Keratinocyte (primary cell): ENCODE data around the gene ESRRB. TPM values are rescaled to one million over a fixed set of nuclear protein-coding genes. Genes with fewer than 3 reads are reported as not detected.

Source experiments
- DNase-seq: peaks from one replicate; pipeline ENCODE4 v3.0.0-alpha.2; 2011; ENCODE audit warnings: low read depth, missing footprints, low spot score
- FAIRE-seq: peaks from 2 replicates; lab custom pipeline; 2011; peaks lifted over from hg19 to GRCh38; lab: Jason Lieb, UNC
- H2AFZ ChIP-seq: 2 replicates; pipeline ENCODE4 v1.6.0; 2012; ENCODE audit warnings: low read length, control low read depth, inconsistent platforms; ENCODE audit not compliant: control insufficient read depth
- H3K27ac ChIP-seq: 2 replicates; pipeline ENCODE4 v1.5.1; 2011; ENCODE audit warnings: low read length; ENCODE audit not compliant: control insufficient read depth, insufficient read depth
- H3K27me3 ChIP-seq: 3 replicates; pipeline ENCODE4 v1.6.0; 2011; ENCODE audit warnings: low read length; ENCODE audit not compliant: control insufficient read depth, insufficient read depth; ENCODE audit errors: extremely low read depth
- H3K36me3 ChIP-seq, 2 experiments: 2 replicates in 1 of 2; 3 replicates in 1 of 2; pipeline ENCODE4 v1.5.1; 2011; ENCODE audit warnings: low read length in 2 of 2, mild to moderate bottlenecking in 1 of 2; ENCODE audit not compliant: control insufficient read depth in 2 of 2, insufficient read depth in 2 of 2; ENCODE audit errors: extremely low read depth in 1 of 2
- H3K4me1 ChIP-seq: 3 replicates; pipeline ENCODE4 v1.5.1; 2011; ENCODE audit warnings: low read length; ENCODE audit not compliant: control insufficient read depth, insufficient read depth; ENCODE audit errors: extremely low read depth
- H3K4me2 ChIP-seq: 3 replicates; pipeline ENCODE4 v1.6.0; 2011; ENCODE audit warnings: low read depth, low read length; ENCODE audit not compliant: control insufficient read depth, insufficient read depth; ENCODE audit errors: extremely low read depth
- H3K4me3 ChIP-seq, 3 experiments: fragments of 200-600 bp in 1 of 3; sonication (generic) in 1 of 3; 2 replicates in 2 of 3; 3 replicates in 1 of 3; pipeline ENCODE4 v1.5.1; 2011 to 2016; ENCODE audit warnings: low read length in 3 of 3, mild to moderate bottlenecking in 3 of 3, control low read depth in 2 of 3, inconsistent platforms in 1 of 3, low read depth in 1 of 3, mixed read lengths in 1 of 3, mixed run types in 1 of 3, moderate library complexity in 1 of 3; ENCODE audit not compliant: control insufficient read depth in 2 of 3, insufficient read depth in 2 of 3; ENCODE audit errors: extremely low read depth in 1 of 3
- H3K79me2 ChIP-seq: 2 replicates; pipeline ENCODE4 v1.6.0; 2012; ENCODE audit warnings: low read length; ENCODE audit not compliant: control insufficient read depth, insufficient read depth
- H3K9ac ChIP-seq: 3 replicates; pipeline ENCODE4 v1.6.0; 2011; ENCODE audit warnings: low read length; ENCODE audit not compliant: control insufficient read depth, insufficient read depth; ENCODE audit errors: extremely low read depth
- H3K9me1 ChIP-seq: 3 replicates; pipeline ENCODE4 v1.6.0; 2011; ENCODE audit warnings: low read length; ENCODE audit not compliant: control insufficient read depth, insufficient read depth; ENCODE audit errors: extremely low read depth
- H3K9me3 ChIP-seq: 2 replicates; pipeline ENCODE4 v1.5.1; 2012; ENCODE audit warnings: low read depth, low read length; ENCODE audit not compliant: control insufficient read depth
- H4K20me1 ChIP-seq: 3 replicates; pipeline ENCODE4 v1.6.0; 2011; ENCODE audit warnings: low read length; ENCODE audit not compliant: control insufficient read depth, insufficient read depth; ENCODE audit errors: extremely low read depth
- CTCF ChIP-seq, 3 experiments: IDR thresholded peaks in 1 of 3; conservative IDR thresholded peaks in 1 of 3; optimal IDR thresholded peaks in 1 of 3; 2 replicates in 2 of 3; 3 replicates in 1 of 3; pipeline versions ENCODE3 to v1.5.1; 2011; ENCODE audit warnings: low read length in 3 of 3, mild to moderate bottlenecking in 3 of 3, moderate library complexity in 2 of 3, control low read depth in 1 of 3, inconsistent platforms in 1 of 3; ENCODE audit not compliant: insufficient read depth in 2 of 3; ENCODE audit errors: extremely low read depth in 1 of 3
- EZH2 ChIP-seq: IDR thresholded peaks from one replicate; pipeline ENCODE4 v1.6.1; 2012; ENCODE audit warnings: inconsistent platforms, mild to moderate bottlenecking, low read length, moderate library complexity
- dilution Hi-C: fragments of 300-500 bp; cut with MboI; formaldehyde crosslinking; loops from one replicate; pipeline ENCODE4 v1.7.0; 2020; ENCODE audit warnings: low sequenced_read_pairs; ENCODE audit not compliant: extremely low pct_ligation_motif_present
- polyA plus RNA-seq, 5 experiments: library from polyadenylated mRNA; depleted of rRNA in 3 of 5; stranded (reverse) in 3 of 5; stranded (forward) in 1 of 5; unstranded in 1 of 5; fragments of >200 nt; gene quantifications; 1 replicate in 1 of 5; 2 replicates in 3 of 5; 3 replicates in 1 of 5; pipeline versions ENCODE4 v1.2.1 to v1.2.3, GENCODE V29; 2011 to 2012; ENCODE audit warnings: missing spikeins in 2 of 5, low read depth in 1 of 5, low replicate concordance in 1 of 5

ESRRB gene
- polyA plus RNA-seq, 1 donor (not counting 4 experiments of a cell fraction or from before 2014, with no cell fraction given) = 0.01 TPM

DNA sequence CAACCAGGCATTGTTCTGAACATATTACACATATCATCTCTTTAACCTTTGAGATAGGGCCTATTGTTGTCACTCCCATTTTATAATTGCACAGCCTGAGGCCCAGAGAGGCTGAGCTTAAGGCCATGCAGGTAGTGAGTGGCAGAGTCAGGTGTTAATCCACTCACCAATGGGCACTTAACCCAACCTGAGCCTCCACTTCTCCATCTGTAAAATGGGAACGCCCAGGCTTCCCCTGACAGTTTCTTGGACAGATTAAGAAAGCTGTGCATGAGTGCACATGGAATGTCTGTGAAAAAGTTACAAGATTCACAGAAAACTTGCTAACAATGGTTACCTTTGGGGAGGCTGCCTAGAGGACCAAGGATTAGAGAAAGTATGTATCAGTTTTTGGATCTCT, 32.9 kb downstream of the ESRRB start:
- FAIRE-seq = no peak
- H3K4me2 ChIP-seq = no peak overlapping the region
- TF ChIP-seq EZH2 = no peak
- no peak for TF ChIP-seq CTCF (optimal IDR thresholded peaks at IDR 0.05 in 1 of 3, IDR thresholded peaks at IDR 0.05 in 1 of 3, conservative IDR thresholded peaks at IDR 0.05 in 1 of 3; ENCODE audit: extremely low read depth in 1 of 3, insufficient read depth in 2 of 3, low read length in 3 of 3)
- no peaks in the 10 kb centered on the region for H3K9me3 ChIP-seq
- no peak for DNase-seq
- no peak overlapping the region for H2AFZ ChIP-seq
- H3K4me3 ChIP-seq = no peak overlapping the region
- no peaks in the 10 kb centered on the region for H3K79me2 ChIP-seq
- H3K9ac ChIP-seq = no peak overlapping the region
- H3K36me3 ChIP-seq = no peaks in the 10 kb centered on the region
- dilution Hi-C loops = no loop called here
- no peak overlapping the region for H3K27ac ChIP-seq
- H3K4me1 ChIP-seq = no peaks in the 10 kb centered on the region
- peaks cover 17% of the 10 kb centered on the region for H3K27me3 ChIP-seq
- no peaks in the 10 kb centered on the region for H4K20me1 ChIP-seq
- H3K9me1 ChIP-seq = no peaks in the 10 kb centered on the region

- H3K4me2 ChIP-seq = no peak overlapping the region
- no peak overlapping the region for H3K27ac ChIP-seq
- no peaks in the 10 kb centered on the region for H3K9me3 ChIP-seq
- H3K79me2 ChIP-seq = no peaks in the 10 kb centered on the region
- TF ChIP-seq CTCF (optimal IDR thresholded peaks at IDR 0.05 in 1 of 3, IDR thresholded peaks at IDR 0.05 in 1 of 3, conservative IDR thresholded peaks at IDR 0.05 in 1 of 3; ENCODE audit: extremely low read depth in 1 of 3, insufficient read depth in 2 of 3, low read length in 3 of 3) = no peak
- TF ChIP-seq EZH2 = no peak
- H3K9me1 ChIP-seq = no peaks in the 10 kb centered on the region
- no peak overlapping the region for H3K4me3 ChIP-seq
- H3K9ac ChIP-seq = no peak overlapping the region
- dilution Hi-C loops = no loop called here
- FAIRE-seq (no peak), DNase-seq (no peak)
- H2AFZ ChIP-seq = no peak overlapping the region
- peaks cover 24% of the 10 kb centered on the region for H3K27me3 ChIP-seq
- no peaks in the 10 kb centered on the region for H3K36me3 ChIP-seq
- no peaks in the 10 kb centered on the region for H3K4me1 ChIP-seq
- H4K20me1 ChIP-seq = no peaks in the 10 kb centered on the region
Observed at GRCh38 chr14:76412501-76412900, 36.6 kb downstream of the ESRRB start.
